RWPE2 (cell line): ENCODE data around the gene IQUB.
"Not testable (repeated sequence)": the region's sequence is repeated elsewhere in the genome, so short reads cannot be mapped to it uniquely, and the experiment has no call there.

ENCODE experiments used
- ATAC-seq: fragments of 200-7000 bp; cut with Tn5 transposase; 3 replicates; pipeline ENCODE4 v1.9.1; 2021; ENCODE audit warnings: low read depth
- DNase-seq: peaks from one replicate; pipeline ENCODE4 v3.0.0-alpha.2; 2020; ENCODE audit warnings: low spot score
- H3K27ac ChIP-seq: fragments of 450-650 bp; 2 replicates; pipeline ENCODE4 v1.5.1; 2017; ENCODE audit warnings: mild to moderate bottlenecking; ENCODE audit not compliant: poor library complexity, severe bottlenecking
- H3K27me3 ChIP-seq: fragments of 250-450 bp; sonication (Bioruptor Pico); 2 replicates; pipeline ENCODE4 v1.5.1; 2021; ENCODE audit warnings: mild to moderate bottlenecking, moderate library complexity; ENCODE audit not compliant: insufficient read depth, poor library complexity, severe bottlenecking
- H3K36me3 ChIP-seq: fragments of 250-450 bp; sonication (Bioruptor Pico); 2 replicates; pipeline ENCODE4 v1.5.1; 2020; ENCODE audit warnings: low read depth, mild to moderate bottlenecking, moderate library complexity
- H3K4me1 ChIP-seq: fragments of 250-450 bp; sonication (Bioruptor Pico); 2 replicates; pipeline ENCODE4 v1.5.1; 2021; ENCODE audit warnings: mild to moderate bottlenecking, moderate library complexity; ENCODE audit not compliant: insufficient read depth, poor library complexity, severe bottlenecking
- H3K4me3 ChIP-seq: fragments of 250-450 bp; sonication (Bioruptor Pico); 2 replicates; pipeline ENCODE4 v1.5.1; 2021; ENCODE audit warnings: mild to moderate bottlenecking, moderate library complexity; ENCODE audit not compliant: severe bottlenecking
- H3K9me3 ChIP-seq: fragments of 250-450 bp; sonication (Bioruptor Pico); 2 replicates; pipeline ENCODE4 v1.5.1; 2021; ENCODE audit warnings: mild to moderate bottlenecking, moderate library complexity; ENCODE audit not compliant: severe bottlenecking
- TF ChIP-seq, protein P1 (sequence below): fragments of 450-650 bp; IDR thresholded peaks from one replicate; pipeline ENCODE4 v1.5.1; 2017; ENCODE audit warnings: mild to moderate bottlenecking, moderate library complexity; ENCODE audit not compliant: poor library complexity, severe bottlenecking

Gene IQUB

DNA sequence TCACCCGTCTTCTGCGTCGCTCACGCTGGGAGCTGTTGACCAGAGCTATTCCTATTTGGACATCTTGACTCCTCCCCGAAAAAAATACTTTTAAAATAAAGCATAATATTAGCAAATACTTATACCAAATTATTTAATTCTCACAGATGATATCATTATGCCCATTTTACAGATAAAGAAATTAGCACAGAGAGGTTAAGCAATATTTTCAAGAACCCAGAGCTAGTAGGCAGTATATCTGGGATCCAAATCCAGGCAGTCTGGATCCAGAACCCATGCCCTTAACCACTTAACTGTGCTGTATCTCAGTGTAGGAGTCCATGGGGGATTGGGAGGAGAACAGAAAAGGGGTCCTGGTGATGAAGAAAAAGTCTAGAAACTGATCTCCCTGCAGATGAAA lies 6.1 kb downstream of the IQUB start:
- Histone ChIP-seq H3K4me3 (no peak overlapping the region), H3K9me3 (no peaks in the 10 kb centered on the region), H3K27ac (no peak overlapping the region), H3K36me3 (no peaks in the 10 kb centered on the region), H3K27me3 (peaks cover 10% of the 10 kb centered on the region), H3K4me1 (no peaks in the 10 kb centered on the region)
- TF ChIP-seq, protein P1, sequence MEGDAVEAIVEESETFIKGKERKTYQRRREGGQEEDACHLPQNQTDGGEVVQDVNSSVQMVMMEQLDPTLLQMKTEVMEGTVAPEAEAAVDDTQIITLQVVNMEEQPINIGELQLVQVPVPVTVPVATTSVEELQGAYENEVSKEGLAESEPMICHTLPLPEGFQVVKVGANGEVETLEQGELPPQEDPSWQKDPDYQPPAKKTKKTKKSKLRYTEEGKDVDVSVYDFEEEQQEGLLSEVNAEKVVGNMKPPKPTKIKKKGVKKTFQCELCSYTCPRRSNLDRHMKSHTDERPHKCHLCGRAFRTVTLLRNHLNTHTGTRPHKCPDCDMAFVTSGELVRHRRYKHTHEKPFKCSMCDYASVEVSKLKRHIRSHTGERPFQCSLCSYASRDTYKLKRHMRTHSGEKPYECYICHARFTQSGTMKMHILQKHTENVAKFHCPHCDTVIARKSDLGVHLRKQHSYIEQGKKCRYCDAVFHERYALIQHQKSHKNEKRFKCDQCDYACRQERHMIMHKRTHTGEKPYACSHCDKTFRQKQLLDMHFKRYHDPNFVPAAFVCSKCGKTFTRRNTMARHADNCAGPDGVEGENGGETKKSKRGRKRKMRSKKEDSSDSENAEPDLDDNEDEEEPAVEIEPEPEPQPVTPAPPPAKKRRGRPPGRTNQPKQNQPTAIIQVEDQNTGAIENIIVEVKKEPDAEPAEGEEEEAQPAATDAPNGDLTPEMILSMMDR = no peak
- no peak for ATAC-seq
- no peak for DNase-seq

DNA sequence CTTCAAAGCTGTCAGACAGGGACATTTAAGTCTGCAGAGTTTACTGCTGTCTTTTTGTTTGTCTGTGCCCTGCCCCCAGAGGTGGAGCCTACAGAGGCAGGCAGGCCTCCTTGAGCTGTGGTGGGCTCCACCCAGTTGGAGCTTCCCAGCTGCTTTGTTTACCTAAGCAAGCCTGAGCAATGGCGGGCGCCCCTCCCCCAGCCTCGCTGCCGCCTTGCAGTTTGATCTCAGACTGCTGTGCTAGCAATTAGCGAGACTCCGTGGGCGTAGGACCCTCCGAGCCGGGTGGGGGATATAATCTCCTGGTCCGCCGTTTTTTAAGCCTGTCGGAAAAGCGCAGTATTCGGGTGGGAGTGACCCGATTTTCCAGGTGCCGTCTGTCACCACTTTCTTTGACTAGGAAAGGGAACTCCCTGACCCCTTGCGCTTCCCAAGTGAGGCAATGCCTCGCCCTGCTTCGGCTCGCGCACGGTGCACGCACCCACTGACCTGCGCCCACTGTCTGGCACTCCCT lies 6.6 kb downstream of the IQUB start:
- not testable (repeated sequence) for H3K4me3 ChIP-seq, DNase-seq, H3K4me1 ChIP-seq, H3K27ac ChIP-seq, H3K27me3 ChIP-seq, H3K36me3 ChIP-seq, ATAC-seq, H3K9me3 ChIP-seq

DNA sequence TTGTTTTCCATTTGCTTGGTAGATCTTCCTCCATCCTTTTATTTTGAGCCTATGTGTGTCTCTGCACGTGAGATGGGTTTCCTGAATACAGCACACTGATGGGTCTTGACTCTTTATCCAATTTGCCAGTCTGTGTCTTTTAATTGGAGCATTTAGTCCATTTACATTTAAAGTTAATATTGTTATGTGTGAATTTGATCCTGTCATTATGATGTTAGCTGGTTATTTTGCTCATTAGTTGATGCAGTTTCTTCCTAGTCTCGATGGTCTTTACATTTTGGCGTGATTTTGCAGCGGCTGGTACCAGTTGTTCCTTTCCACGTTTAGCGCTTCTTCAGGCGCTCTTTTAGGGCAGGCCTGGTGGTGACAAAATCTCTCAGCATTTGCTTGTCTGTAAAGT lies 7.9 kb downstream of the IQUB start:
- H3K36me3 ChIP-seq, DNase-seq, H3K27ac ChIP-seq, ATAC-seq, H3K27me3 ChIP-seq, H3K4me3 ChIP-seq, H3K4me1 ChIP-seq, H3K9me3 ChIP-seq: not testable (repeated sequence)

DNA sequence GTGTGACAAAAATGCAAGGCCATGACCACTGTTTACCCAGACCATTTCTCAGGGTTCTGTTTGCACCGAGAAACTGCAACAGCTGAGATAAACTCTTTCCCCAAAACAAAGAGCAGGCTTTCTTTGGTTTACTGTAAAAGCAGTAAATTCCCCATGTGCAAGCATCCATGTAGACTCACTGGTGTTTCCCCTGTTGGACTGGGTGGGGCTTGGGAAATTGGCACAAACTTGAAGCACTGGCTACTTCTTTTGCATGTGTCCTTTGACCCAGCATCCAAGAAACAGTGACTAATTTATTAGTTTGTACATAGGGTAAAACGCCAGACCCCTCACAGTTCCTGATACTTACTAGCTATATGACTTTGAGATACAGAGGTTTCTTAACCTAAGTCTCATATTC lies 12.3 kb downstream of the IQUB start:
- Histone ChIP-seq H3K27ac (no peak overlapping the region), H3K27me3 (no peaks in the 10 kb centered on the region), H3K9me3 (no peaks in the 10 kb centered on the region), H3K4me1 (no peaks in the 10 kb centered on the region), H3K36me3 (no peaks in the 10 kb centered on the region), H3K4me3 (no peak overlapping the region)
- TF ChIP-seq, protein P1 = no peak
- DNase-seq = no peak
- ATAC-seq = no peak

DNA sequence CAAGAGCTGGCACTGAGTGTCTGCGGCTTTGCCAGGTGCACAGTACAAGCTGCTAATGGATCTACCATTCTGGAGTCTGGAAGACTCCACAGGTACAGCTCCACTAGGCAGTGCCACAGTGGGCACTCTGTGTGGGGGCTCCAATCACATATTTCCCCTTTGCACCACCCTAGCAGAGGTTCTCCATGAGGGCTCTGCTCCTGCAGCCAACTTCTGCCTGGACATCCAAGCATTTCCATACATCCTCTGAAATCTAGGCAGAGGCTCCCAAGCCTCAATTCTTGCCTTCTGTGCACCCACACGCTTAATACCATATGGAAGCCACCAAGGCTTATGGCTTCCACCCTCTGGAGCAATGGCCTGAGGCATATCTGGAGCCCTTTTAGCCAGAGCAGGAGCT lies 29.2 kb downstream of the IQUB start:
- DNase-seq (no peak), ATAC-seq (no peak)
- H3K9me3 ChIP-seq = no peaks in the 10 kb centered on the region
- H3K36me3 ChIP-seq = no peaks in the 10 kb centered on the region
- no peaks in the 10 kb centered on the region for H3K27me3 ChIP-seq
- H3K27ac ChIP-seq = no peak overlapping the region
- no peaks in the 10 kb centered on the region for H3K4me1 ChIP-seq
- H3K4me3 ChIP-seq = no peak overlapping the region
- TF ChIP-seq, protein P1 = no peak

DNA sequence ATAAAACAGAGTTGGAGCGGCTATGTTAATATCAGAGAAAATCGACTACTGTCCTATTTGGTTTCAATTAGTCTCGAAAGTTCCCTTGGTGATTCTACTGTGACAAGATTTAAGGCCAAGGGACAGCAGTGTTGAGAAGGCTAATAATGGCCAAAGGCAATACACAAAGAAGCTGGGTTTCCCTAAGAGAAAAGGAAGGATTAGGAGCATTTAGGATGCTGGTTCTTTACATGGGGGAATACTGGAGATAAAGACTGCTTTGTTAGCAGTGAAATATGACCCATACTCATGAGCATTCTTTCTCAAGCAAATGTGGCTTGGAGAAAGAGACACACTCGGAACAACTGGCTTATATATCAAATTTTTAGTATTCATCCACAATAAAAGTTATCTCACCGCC lies 32.2 kb downstream of the IQUB start:
- no peak for DNase-seq
- Histone ChIP-seq H3K27ac (no peak overlapping the region), H3K4me1 (no peaks in the 10 kb centered on the region), H3K27me3 (no peaks in the 10 kb centered on the region), H3K4me3 (no peak overlapping the region), H3K9me3 (no peaks in the 10 kb centered on the region), H3K36me3 (no peaks in the 10 kb centered on the region)
- no peak for ATAC-seq
- TF ChIP-seq, protein P1 = no peak
